Measurements from ENCODE around the gene CHI3L1.
A peak's percentile ranks its signal among the peaks of the same experiment; 100 is the strongest.

The CHI3L1 gene

DNA sequence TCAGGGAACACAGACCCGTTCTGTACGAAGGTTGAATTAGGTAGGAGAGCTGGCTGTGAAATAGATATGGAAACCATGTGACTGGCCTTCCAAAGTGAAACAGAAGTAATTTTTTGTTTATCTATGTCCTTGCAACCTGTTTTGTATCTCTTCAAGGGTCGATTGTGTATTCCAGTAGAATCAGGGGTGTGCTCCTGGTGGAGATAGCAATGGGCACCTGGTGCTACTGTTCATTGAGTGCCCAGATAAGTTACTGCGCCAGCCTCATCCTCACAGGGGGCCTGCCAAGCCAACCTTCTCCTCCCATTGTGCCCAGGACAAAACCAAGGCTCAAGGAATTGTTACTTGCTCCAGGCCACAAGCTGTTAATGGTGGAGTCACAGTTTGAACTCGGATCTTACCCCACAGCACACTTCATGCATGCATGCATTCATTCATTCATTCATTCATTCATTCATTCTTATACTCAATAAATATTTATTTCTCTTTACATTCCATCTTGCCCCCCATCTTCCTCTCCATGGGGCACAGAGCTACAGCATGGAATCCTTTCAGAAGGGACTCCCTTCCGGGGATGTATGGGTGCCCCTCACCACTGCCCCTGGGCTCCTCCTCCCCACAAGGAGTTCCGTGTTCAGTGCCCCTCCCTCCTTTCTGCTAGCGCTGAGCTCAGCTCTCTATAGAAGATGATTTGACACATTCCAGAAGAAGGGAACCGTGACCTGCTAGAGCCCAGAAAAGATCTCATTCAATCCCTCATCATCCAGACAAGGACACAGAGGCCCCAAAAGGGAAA lies 34.9 kb downstream of the CHI3L1 start:
- DNase-seq (ENCODE audit: low read depth, low spot score): no peak

DNA sequence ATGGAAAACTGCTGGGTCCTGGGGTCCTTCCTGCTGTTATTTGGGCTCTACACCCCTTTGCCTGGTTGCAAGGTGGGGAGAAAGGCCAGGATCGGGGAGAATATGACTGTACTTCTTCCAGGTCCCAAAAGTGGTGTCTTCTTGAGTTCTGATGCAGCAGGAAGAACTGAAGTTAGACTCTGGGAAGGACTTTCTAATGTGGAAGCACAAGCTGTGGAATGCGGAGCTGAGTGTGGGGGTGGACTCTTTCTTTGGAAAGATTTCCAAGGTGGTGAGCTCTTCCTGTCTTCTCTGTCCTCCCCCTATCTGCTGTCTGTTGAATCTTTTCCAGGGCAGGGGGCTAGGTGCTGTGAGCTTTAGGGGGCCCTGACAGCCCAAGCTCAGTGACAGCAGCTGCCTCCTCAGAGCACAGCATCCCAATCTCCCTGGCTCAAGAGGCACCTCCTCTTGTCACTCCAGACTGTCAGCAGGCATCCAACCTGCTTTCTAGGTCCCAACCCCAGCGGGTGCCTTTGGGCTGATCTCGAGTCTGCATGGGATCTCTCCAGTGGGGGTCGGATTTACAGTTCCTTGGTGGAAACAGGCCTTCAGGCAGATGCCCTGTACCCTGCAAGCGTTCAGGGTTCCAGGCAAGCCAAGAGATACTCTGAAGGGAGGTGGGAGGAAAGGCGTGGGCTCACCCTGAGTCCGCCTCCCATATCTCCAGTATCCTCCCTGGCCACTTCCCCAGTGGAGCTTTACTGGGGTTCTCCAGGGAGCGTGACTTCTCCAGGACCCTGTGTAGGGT lies 35.8 kb downstream of the CHI3L1 start:
- no peak for DNase-seq (ENCODE audit: low read depth, low spot score)

DNA sequence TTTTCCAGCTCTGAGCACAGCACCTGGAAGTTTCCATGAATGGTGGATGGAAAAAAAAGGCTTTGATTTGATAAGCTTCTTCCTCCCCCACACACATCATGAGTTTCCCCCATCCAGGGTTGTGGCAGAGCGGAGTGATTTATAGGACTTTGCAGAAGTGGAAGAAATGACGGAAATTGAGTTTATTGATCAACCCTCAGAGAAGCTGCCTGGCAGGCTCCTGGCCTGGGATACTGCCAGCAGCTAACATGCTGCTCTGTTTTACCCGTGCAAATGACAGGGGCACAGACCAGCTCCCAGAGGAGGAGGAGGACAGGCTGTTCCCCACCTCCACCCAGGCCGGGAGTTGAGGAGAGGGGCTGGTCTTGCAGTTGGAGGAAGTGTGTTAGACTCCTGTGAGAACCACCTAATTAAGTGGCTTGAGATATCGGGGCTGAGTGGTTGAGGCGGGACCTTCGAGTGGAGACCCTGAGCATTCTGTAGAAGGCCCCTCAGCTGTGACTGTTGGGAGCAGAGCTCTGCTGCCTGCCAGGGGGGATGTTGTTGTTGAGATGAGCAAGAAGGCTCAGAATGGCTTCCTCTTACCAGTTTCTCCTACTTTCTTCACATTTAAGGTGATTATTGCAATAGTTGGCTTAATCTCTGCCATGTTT lies 37.2 kb downstream of the CHI3L1 start:
- DNase-seq (ENCODE audit: low read depth, low spot score): no peak

DNA sequence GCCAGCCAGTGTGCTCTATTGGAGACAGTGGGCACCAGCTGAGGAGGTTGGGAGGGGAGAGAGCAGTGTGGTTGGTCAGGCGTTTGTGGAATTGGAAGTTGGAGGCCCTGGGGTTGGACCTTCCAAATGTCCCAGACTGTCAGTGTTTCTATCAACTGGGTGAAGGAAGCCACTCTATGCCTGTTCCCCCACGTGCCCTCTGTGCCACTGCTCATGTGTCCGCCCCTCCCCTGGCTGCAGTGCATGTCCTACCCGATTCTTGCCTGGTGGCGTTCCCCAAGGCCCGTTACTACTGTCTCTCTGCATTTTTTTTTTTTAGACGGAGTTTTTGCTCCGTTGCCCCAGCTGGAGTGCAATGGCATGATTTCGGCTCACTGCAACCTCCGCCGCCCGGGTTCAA lies 37.9 kb downstream of the CHI3L1 start:
- no peak for DNase-seq (ENCODE audit: low read depth, low spot score)

DNA sequence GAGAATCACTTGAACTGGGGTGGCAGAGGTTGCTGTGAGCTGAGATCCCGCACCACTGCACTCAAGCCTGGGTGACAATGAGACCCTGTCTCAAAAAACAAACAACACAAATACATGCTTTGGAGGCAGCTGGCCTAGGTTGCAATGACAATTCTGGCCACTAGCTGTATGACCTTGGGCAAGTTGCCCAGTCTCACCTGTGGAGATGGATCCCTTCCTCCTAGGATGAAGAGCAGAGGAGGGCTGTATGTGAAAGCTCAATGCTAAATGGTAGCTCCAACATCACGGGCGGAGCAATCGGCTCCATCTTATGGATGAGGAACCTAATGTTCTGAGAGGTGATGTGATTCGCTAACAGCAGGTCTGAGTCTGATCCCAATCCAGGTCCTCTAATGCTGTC lies 38.4 kb downstream of the CHI3L1 start:
- peak; percentile 38 for DNase-seq (ENCODE audit: low read depth, low spot score)

DNA sequence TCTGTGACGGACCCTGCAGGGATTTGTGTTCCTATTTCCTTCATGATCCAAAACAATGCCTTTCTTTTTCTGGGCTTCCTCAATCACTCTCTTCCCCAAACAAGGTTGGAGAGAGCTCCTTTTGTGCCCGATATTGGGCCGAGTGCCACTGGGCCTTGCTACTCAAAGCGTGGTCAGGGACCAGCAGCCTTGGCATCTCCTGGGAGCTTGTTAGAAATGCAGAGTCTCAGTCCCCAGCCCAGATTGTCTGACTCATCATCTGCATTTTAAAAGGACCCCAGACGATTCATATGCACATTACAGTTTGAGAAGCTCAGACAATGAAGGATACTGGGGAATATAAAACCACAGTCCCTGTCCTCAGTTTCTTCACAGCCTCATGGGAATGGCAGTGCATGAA lies 39.1 kb downstream of the CHI3L1 start:
- DNase-seq (ENCODE audit: low read depth, low spot score): no peak

DNA sequence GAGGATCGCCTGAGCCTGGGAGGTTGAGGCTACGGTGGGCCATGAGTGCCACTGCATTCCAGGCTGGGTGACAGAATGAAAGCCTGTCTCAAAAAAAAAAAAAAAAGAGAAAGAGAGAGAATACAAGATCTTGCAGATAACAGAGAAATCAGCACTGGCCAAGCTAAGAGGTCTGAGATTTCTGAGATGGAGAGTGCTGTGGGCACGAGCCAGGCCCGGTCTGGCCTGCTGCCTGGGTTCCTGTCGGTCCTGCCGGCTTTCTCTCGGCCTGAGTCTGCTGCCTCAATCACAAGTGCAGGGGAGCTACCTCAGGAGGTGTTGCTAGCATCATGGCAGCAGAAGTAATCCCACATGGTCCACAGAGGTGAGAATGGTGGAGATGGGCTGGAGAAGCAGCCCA lies 40.0 kb downstream of the CHI3L1 start:
- no peak for DNase-seq (ENCODE audit: low read depth, low spot score)

DNA sequence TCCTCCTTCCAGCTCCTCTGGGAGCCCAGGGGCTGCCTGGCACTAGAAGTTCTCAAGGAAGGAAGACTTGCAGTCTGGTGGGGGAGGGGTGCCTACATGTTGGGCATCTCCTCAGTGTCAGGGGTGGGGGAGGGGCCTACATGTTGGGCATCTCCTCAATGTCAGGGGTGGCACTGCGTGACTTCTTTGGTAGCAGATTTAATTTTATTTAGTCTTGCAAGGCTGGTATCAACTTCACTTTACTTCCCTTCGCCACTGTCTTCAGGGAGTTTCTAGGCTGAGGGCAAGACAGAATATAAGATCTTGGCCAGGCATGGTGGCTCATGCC lies 40.5 kb downstream of the CHI3L1 start:
- DNase-seq (ENCODE audit: low read depth, low spot score): no peak

DNA sequence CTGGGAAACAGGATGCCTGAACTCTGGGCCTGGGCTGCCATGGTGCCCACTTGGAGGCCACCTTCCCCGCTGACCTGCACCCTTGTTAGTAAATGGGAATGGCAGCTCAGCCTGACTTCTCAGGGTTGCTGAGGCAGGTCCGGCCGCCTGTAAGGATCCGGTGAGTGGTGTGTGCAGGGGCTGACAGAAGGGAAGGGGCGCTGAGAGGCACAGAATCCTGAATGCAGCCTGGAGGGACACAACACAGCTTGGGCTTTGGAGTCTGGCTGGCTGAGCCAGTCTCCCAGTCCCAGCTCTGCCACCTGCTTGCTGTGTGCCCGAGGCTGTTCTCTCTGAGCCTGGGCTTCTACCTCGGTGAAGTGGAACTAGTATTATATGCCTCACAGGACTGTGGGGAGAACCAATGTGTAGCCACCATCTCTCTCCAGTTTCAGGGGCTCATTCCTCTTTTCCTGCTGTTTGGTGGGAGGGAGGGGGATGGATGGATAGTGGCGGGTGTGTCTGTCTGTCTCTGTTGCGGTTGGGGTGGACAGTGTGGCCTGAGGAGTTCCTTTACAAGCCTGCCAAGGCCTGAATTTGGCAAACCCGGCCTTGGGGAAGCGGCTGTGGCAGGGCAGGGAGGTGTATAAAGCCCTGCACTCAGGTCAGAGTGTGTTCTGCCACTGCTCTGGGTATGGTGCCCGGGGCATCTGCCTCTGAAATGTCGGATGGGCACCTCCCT lies 41.0 kb downstream of the CHI3L1 start:
- DNase-seq (ENCODE audit: low read depth, low spot score): peak; percentile 69

DNA sequence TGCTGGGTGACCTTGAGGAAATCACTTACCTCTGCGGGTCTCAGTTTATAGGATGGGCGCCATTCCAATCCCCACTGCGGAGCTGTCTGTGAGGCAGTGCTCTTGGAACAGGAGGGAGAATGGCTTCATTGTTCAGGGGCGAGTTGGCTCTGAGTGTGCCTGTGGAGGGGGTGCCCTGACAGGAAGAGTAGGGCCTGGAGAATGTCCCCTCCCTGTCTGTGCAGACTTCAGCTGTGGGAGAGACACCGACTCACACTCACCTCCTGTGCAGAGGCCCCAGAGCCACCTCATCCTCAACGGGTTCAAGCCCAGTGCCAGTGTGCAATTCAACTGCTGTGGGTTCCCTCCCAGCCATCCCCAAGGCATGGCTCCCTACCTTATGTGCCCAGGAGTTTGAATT lies 41.8 kb downstream of the CHI3L1 start:
- DNase-seq (ENCODE audit: low read depth, low spot score): no peak

DNA sequence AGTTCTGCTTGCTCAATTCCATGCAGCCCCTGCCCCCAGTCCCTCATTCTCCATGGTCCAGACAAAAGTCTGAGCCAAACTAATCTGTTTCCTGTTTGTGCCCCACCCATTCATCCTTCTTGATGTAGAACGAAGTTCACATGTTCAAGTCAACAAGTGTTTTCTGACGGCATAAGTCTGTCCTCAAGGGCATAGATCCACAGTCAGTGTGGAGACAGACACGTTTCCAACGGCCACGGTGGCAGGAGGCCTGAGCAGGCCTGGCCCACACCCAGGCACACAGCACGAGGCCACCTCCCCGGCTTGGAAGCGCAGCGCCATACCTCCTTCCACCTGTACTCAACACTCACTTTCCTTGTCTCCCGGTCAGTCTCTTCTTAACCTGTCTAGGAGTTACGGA lies 42.9 kb downstream of the CHI3L1 start:
- no peak for DNase-seq (ENCODE audit: low read depth, low spot score)

DNA sequence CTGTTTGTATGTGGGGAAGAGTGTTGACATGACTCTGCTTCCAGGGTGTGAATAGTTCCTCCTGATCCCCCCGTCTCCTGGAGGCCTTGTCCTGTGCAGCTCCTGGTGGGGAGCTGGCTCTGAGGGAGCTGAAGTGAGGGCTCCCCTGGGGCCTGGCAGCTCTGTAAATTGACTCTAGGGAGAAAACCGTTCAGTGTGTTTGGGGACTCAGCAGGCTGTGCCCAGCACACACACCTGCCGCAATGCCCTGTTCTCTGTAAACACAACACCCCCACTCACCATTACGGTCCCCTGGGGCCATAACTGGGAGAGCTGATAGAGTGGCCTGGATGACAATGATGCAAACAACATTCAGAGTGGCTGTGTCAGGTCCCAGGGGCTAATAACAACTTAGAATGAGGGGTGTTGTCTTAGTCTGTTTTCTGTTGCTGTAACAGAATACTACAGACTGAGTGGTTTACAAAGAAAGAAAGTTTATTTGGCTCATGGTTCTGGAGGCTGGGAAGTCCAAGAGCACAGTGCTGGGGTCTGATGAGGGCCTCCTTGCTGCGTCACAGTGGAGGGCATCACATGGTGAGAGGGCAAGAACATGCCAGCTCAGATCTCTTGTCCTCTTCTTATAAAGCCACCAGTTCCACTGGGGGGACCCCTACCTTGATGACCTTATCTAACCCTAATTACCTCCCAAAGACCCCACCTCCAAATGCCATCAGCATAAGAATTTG lies 43.7 kb downstream of the CHI3L1 start:
- peak; percentile 64 for DNase-seq (ENCODE audit: low read depth, low spot score)

DNA sequence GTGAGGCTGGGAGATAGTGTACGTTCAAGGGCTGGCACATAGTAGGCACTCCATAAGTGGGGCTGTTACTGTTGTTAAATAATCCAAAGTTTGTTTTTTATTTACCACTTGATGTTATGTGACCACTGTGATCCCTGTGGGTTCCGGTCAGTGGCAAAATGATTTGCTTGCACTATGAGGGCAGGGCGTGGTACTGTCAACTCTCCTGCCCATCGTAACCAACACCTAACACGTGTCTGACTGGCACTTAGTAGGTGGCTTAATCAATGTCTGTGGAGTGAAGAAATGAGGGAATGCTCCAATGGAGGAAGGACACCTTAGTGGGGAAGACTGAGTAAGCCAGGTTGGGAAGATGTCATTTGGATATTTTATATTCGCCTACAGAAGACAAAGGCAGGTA lies 44.4 kb downstream of the CHI3L1 start:
- no peak for DNase-seq (ENCODE audit: low read depth, low spot score)

DNA sequence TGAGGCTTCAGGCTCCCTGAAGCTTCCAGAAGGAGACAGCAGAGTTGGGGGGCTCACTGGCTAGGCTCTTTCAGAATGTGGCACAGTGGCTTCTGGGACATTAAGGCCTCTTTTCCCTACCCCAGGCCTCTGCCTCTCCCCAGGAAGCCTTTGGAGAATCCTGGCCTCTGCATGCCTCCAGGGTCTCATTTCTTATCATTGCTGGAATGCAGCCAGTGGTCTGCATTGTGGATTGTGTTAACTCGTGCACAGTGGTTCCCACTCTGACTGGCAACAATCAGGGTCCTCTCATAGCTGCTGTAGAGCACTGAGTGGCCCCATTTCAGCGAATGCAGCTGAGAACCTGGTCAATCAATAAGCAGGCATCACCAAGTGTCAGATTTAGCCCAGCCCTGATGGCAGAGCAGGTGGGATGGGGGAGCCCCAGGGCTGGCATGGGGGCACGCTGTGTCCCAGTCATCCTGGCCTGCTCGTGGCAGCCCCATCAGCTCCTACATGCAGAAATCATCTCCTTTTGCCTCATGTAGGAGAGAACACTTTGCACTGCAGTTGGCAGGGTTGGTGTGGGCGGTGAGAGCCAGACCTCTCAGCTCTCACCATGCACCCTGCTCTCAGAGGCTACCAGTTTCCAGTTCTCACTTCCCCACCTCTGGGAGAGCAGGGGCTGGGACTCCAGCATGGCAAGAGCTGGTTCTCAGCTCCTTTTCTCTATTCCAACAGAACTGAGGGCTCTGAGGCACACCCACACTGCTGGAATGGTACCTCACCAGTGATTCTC lies 45.6 kb downstream of the CHI3L1 start:
- peak; percentile 85 for DNase-seq (ENCODE audit: low read depth, low spot score)

DNA sequence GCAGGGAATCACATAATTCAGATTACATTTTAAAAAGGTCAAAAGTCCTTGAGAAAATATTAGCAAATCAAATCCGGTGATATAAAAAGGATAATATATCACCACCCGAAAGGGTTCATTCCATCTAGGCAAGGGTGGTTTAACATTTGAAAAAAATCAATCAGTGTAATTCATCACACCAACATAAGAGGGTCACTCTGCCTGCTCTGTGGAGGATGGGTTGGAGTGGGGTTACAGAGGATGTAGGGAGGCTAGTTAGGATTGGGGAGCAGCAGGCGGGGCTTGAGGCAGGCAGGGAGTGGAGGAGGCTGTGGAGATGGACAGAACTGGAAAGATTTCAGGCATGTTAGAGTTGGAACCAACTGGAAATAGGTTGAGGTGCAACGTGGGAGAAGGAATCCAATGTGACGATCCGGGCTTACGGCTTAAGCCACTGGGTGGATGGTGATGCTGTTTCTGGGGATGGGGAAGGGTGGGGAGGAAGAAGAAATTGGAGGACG lies 46.5 kb downstream of the CHI3L1 start:
- DNase-seq (ENCODE audit: low read depth, low spot score): no peak

DNA sequence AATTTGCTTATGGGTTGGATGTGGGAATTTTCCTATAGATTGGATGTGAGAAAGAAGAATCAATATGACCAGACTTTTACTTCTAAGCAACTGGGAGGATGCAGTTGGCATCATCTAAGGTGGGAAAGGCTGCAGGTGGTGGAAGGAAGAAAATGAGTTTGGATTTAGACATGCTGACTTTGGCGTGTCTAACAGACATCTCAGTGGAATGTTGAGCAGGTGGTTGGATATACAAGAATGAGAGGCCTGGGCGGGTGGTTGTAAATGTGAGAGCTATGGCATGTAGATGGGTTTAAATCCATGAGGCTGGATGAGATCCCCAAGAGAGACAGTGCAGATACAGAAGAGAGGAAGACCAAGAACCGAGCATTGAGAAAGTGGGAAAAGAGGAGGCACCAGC lies 48.4 kb downstream of the CHI3L1 start:
- DNase-seq (ENCODE audit: low read depth, low spot score): no peak

DNA sequence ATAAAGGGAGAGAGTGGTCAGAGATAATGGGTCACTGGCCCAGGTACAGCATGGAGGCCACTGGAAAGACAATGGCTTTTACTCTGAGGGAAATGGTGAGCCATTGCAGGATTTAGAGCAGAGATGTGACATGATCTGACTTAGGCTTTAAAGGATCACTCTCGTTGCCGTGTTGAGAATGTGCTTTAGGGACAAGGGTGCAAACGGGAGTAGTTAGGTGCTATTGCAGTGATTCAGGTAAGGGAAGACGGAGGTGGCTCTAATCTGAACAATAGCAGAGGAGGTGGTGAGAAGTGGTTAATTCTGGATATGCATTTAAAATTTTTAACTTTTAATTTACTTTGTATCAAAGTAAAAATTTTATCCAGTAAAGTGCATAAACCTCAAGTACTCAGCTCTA lies 49.2 kb downstream of the CHI3L1 start:
- no peak for DNase-seq (ENCODE audit: low read depth, low spot score)

DNA sequence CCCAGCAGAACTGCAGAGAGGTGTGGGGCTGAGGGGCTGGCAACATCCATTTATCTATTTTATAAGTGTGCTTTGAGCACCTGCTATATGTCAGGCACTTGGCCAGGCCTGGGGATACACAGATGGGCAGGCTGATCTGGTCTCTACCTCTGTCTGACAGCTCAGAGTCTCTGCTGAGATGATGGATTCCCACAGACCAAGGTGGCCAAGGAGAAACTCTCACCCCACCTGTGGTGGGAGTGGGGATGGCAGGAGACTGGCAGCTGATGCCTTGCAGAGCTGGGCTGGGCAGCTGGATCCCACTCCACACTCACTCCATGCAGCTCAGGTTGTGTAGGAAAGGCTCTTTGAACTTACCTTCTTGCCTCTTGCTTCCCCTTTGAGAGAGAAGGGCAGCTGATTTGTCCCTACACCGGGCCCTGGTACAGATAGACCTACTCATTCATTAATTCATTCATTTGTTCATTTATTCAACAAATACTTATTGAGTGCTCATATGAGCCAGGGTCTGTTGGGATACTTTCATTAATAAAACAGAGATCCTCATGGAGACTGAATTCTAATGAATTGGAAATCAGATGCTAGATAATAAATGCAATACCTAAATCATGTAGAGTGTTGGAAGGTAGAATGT lies 50.0 kb downstream of the CHI3L1 start:
- no peak for DNase-seq (ENCODE audit: low read depth, low spot score)

DNA sequence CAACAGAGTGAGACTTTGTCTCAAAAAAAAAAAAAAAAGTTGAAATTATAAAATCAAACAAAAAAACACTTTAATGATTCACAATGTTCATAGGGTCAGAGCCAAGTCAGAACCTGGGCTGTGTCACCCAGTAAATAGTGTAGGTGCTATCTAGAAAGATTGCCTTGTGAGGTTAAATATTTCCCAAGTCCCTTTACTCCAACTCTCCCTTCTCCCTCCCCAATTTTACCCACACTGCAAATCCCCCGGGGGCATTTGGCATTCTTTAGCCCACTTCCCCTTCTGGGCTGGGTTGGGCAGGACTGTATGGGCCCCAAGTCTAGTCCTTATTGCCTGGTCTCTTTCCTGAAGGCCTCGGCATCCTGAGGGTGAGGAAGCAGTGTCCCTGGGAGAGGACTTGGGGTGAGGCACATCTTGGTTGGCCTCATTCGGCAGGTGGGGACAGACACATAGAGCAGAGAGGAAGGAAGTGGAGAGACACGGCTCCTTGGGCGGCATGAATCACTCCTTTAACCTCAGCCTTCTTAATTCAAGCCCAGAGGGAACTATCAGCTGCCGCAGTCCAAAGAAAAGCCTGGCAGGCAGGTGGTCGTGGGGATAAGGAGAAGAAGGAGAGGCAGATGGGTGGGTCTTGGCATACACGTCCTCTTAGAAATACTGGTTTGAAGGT lies 50.7 kb downstream of the CHI3L1 start:
- DNase-seq (ENCODE audit: low read depth, low spot score): no peak

Data from ELF-1 (cell line).